ENCODE data around the gene DIP2B.

DNA sequence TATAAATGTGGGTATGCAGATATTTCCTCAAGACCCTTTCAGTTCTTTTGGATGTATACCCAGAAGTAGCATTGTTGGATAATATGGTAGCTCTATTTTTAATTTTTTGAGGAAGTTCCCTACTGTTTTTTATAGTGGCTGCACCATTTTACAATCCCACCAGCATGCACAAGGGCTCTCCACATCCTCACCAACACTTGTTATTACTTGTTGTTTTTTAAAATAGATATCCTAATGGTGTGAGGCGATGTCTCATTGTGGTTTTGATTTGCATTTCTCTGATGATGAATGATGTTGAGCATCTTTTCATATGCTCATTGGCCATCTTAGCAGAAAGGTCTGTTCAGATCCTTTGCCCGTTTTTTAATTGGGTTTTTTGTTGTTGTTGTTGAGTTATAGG is 47.1 kb downstream of the DIP2B start:
- TF ChIP-seq, protein P1, sequence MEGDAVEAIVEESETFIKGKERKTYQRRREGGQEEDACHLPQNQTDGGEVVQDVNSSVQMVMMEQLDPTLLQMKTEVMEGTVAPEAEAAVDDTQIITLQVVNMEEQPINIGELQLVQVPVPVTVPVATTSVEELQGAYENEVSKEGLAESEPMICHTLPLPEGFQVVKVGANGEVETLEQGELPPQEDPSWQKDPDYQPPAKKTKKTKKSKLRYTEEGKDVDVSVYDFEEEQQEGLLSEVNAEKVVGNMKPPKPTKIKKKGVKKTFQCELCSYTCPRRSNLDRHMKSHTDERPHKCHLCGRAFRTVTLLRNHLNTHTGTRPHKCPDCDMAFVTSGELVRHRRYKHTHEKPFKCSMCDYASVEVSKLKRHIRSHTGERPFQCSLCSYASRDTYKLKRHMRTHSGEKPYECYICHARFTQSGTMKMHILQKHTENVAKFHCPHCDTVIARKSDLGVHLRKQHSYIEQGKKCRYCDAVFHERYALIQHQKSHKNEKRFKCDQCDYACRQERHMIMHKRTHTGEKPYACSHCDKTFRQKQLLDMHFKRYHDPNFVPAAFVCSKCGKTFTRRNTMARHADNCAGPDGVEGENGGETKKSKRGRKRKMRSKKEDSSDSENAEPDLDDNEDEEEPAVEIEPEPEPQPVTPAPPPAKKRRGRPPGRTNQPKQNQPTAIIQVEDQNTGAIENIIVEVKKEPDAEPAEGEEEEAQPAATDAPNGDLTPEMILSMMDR (IDR thresholded peaks at IDR 0.05): no peak
- no peak for TF ChIP-seq POLR2AphosphoS5 (IDR thresholded peaks at IDR 0.05)
- TF ChIP-seq POLR2A (IDR thresholded peaks at IDR 0.05): no peak

All from suprapubic skin (tissue), 4 donors.